ENCODE results near the gene TAS1R3.

GRCh38 chr1:1332774-1333480 is 1.8 kb downstream of the TAS1R3 start:
- TF ChIP-seq CTCF (IDR thresholded peaks at IDR 0.05; ENCODE audit: poor library complexity, severe bottlenecking) (no peak), TAF1 (IDR thresholded peaks at IDR 0.05; ENCODE audit: low read depth) (no peak)

Data from neural cell (in vitro differentiated cells).